Glutamatergic neuron (in vitro differentiated cells): ENCODE results near the gene HTT. TPM values are rescaled to one million over a fixed set of nuclear protein-coding genes. Genes with fewer than 3 reads are reported as not detected.

Source experiments
- DNase-seq: peaks from one replicate; pipeline ENCODE4 v3.0.0; 2022
- H3K27ac Mint-ChIP-seq: one replicate; pipeline ENCODE4 v1.8.0; 2020; ENCODE audit warnings: mild to moderate bottlenecking, mixed read lengths, inconsistent platforms; ENCODE audit not compliant: unreplicated experiment
- H3K27me3 Mint-ChIP-seq: one replicate; pipeline ENCODE4 v1.8.0; 2020; ENCODE audit warnings: mild to moderate bottlenecking, moderate library complexity, mixed read lengths, inconsistent platforms; ENCODE audit not compliant: unreplicated experiment
- H3K36me3 Mint-ChIP-seq: one replicate; pipeline ENCODE4 v1.8.0; 2020; ENCODE audit warnings: mild to moderate bottlenecking, mixed read lengths, inconsistent platforms; ENCODE audit not compliant: unreplicated experiment
- H3K4me1 Mint-ChIP-seq: one replicate; pipeline ENCODE4 v1.8.0; 2020; ENCODE audit warnings: mild to moderate bottlenecking, low read depth, mixed read lengths, inconsistent platforms; ENCODE audit not compliant: unreplicated experiment
- H3K4me3 Mint-ChIP-seq: one replicate; pipeline ENCODE4 v1.8.0; 2020; ENCODE audit warnings: mild to moderate bottlenecking, mixed read lengths, inconsistent platforms; ENCODE audit not compliant: unreplicated experiment
- H3K9me3 Mint-ChIP-seq: one replicate; pipeline ENCODE4 v1.8.0; 2020; ENCODE audit warnings: mild to moderate bottlenecking, moderate library complexity, mixed read lengths, inconsistent platforms; ENCODE audit not compliant: unreplicated experiment
- CTCF ChIP-seq: fragments of 200-600 bp; sonication (generic); IDR thresholded peaks from one replicate; pipeline ENCODE4 v1.5.0; 2021; ENCODE audit not compliant: partially characterized antibody, unreplicated experiment
- total RNA-seq: library from RNA; stranded (reverse); fragmentation: NEBNext Ultra II Directional; extraction: Animal tissue kit (Norgen Biotek cat#: 25700); gene quantifications from one replicate; pipeline ENCODE4 v1.2.1, GENCODE V29; 2021; ENCODE audit not compliant: unreplicated experiment

HTT gene
- total RNA-seq, 1 donor from 2014 or later = 107 TPM

- Mint-ChIP-seq H3K27ac (peak within 1 kb of the TSS; percentile 99), H3K4me3 (peak within 1 kb of the TSS; percentile 99), H3K36me3 (no peaks in the 10 kb centered on the region), H3K27me3 (peaks cover 19% of the 10 kb centered on the region), H3K9me3 (peaks cover 13% of the 10 kb centered on the region), H3K4me1 (peaks cover 22% of the 10 kb centered on the region)
- peak; percentile 95 for DNase-seq
- TF ChIP-seq CTCF = no peak
Measured at GRCh38 chr4:3292571-3293400, 218.3 kb downstream of the HTT start, which contains the start of gene RGS12. RGS12 (plus strand) TSS chr4:3293021; CDS start chr4:3316171, 23,150 bp downstream.

Other genes with a start within 250 kb of the HTT start
- 276 TPM for gene ADD1, start 230.8 kb upstream of the HTT start, total RNA-seq
- gene NOP14, start 111.3 kb upstream of the HTT start, total RNA-seq = 17.2 TPM
- gene GRK4, start 111.1 kb upstream of the HTT start, total RNA-seq = 34.5 TPM
- gene HTT-AS, start 143 bp upstream of the HTT start, total RNA-seq = not detected
- 2.6 TPM for gene MSANTD1, start 174.5 kb downstream of the HTT start, total RNA-seq
- gene RGS12, start 218.3 kb downstream of the HTT start, total RNA-seq = 107 TPM